ENCODE results near the gene SLC12A8.
A peak's percentile ranks its signal among the peaks of the same experiment; 100 is the strongest.

Gene SLC12A8

DNA sequence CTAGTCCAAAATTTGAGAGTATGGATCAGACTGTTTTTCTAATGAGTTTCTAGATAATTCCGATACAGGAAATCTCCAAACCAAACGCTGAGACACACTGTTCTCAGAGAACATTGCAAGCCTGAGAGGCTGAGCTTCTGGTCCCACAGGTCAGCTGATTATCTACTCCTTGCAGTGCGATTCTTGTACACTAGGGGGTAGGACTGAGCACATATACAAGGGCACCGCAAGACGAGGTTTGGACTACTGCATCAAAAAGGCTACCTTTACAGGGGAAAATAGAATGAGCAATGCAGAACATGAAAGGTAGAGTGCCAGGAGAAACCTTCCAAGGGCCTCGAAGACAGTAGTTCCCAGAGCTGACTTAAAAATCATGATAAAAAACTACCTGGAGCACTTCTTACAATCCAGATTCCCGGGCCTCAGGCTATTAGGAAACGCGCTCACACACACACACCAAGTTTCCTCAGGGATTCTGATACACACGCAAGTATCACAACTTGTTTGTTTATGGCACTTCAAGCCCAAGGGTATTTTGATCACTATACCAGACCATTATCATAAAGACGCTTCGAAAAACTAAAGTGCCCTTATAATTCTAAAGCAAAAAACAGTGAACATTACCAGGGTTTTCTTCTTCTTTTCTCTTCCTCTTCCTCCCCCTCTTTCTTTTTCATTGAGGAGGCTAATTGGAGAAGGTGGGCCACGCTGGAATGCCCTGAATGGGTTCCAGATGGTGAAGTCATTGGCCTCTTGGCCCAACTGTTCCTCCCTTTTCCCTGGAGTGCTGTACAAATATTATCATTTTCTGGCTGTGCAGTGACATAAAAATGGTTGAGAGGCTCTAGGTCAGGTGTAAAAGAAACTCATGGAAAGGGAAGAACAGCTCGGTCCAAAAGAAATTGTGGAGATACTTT lies 61.8 kb downstream of the SLC12A8 start:
- ChIA-PET CTCF (interaction anchor here (0.6 to 3.0 kb wide), 22 partner anchors 9 to 290 kb away, joined by 3 to 11 read pairs (median 4); no protein-coding TSS in a partner anchor), POLR2A (no interaction called here)
- TF ChIP-seq, protein P1, sequence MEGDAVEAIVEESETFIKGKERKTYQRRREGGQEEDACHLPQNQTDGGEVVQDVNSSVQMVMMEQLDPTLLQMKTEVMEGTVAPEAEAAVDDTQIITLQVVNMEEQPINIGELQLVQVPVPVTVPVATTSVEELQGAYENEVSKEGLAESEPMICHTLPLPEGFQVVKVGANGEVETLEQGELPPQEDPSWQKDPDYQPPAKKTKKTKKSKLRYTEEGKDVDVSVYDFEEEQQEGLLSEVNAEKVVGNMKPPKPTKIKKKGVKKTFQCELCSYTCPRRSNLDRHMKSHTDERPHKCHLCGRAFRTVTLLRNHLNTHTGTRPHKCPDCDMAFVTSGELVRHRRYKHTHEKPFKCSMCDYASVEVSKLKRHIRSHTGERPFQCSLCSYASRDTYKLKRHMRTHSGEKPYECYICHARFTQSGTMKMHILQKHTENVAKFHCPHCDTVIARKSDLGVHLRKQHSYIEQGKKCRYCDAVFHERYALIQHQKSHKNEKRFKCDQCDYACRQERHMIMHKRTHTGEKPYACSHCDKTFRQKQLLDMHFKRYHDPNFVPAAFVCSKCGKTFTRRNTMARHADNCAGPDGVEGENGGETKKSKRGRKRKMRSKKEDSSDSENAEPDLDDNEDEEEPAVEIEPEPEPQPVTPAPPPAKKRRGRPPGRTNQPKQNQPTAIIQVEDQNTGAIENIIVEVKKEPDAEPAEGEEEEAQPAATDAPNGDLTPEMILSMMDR (IDR thresholded peaks at IDR 0.05; ENCODE audit: control extremely low read depth, extremely low read depth, low read depth, missing control alignments): peak; percentile 59
- DNase-seq (ENCODE audit: extremely low spot score): peak; percentile 49

DNA sequence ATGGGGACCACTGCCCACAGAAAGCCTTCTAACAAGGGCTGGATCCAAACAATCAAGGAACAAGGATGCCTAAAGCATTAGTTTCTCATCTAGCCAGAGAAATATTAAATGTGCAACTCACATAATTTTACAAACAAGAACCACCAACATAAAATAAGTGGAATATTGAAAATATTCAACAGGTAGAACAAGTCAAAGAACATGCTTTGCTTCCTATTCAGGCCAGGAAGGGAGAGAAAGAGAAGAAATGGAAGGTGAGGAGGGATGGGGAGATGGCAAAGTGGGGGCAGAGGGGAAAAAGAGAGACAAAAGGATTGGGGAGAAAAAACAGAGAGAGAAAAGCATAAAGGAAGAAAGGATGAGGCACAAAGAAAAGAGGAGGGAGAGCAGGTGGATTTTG lies 63.1 kb downstream of the SLC12A8 start:
- TF ChIP-seq, protein P1 (IDR thresholded peaks at IDR 0.05; ENCODE audit: control extremely low read depth, extremely low read depth, low read depth, missing control alignments): no peak
- ChIA-PET POLR2A (no interaction called here), CTCF (interaction anchor here (1.0 to 3.0 kb wide), 15 partner anchors 7 to 291 kb away, joined by 3 to 11 read pairs (median 5); no protein-coding TSS in a partner anchor)
- no peak for DNase-seq (ENCODE audit: extremely low spot score)

DNA sequence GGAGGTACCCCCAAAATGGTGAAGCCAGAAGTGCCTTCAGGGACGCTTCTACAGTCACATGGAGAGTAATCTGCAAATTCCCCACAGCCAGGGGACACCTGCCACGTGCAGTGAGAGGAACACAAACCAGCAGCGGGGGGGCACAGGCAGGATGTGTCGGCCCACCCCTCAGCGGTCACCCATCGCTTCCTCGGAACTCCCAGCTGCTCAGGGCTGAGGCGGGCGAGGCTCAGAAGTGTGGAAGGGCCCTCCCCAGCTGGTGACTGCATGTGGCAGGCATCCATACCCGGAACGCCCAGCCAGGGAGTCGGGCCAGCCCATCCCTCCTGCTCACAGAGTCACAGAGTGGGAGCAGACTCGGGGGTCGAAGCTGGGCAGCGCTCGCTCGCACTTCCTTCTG lies 63.7 kb downstream of the SLC12A8 start:
- ChIA-PET POLR2A (no interaction called here), CTCF (interaction anchor here (1.1 to 3.0 kb wide), 4 partner anchors 16 to 152 kb away, joined by 3 to 10 read pairs (median 4); no protein-coding TSS in a partner anchor)
- DNase-seq (ENCODE audit: extremely low spot score): peak; percentile 39
- TF ChIP-seq, protein P1 (IDR thresholded peaks at IDR 0.05; ENCODE audit: control extremely low read depth, extremely low read depth, low read depth, missing control alignments): no peak

DNA sequence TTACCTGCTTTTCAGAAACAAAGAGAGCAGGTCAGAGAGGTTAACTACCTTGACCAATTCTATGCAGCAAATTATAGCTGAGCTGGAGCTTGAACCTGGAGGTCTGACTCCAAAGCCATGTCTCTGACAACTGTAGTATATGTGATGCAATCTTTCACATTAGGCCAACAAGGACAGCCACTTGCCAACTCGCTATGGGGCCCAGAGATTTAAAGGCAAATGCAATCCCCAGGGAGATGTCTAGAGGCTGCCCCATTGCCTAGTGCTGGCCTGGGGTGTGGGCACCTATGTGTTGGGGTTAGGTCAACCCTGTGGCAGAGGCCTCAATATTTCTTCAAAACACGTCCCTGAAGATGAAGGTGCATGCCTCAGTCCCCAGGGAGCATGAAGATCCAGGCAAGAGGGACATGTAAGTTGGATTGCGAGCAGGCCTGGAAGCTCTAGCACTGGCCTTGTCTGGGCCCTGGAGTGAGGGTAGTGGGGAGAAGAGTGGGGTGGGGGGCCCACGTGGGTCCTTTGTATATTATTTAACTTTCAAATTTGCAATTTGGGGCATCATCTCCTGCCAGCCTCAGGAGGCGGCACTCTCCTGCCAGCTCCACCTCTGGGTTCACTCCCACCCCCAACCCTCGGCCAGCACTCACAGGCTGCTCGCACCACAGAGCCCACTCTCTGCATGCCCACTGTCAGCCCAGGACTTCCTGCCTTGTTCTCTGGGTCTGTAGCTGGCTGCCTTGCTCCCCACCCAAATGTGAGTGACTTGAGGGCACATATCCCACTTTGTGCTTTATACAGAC lies 64.3 kb downstream of the SLC12A8 start:
- TF ChIP-seq, protein P1 (IDR thresholded peaks at IDR 0.05; ENCODE audit: control extremely low read depth, extremely low read depth, low read depth, missing control alignments): no peak
- ChIA-PET CTCF (interaction anchor here (1.1 to 3.0 kb wide), 3 partner anchors 16 to 152 kb away, joined by 3 to 10 read pairs (median 3); no protein-coding TSS in a partner anchor), POLR2A (no interaction called here)
- no peak for DNase-seq (ENCODE audit: extremely low spot score)

DNA sequence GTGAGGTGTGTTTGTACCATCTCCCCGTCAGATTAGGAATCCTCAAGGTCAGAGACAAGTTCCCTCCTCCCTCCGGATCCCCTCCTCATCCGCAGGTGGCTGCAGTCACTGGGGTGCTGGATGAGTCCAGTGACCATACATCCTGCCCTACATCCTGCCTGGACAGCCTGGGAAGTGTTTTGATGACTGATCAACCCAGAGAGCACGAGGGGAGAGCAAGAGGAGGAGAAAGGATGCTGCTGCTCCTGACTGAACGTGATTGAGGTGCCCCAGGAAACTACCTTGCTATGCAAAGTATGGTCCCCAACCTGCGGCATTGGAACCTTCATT lies 65.1 kb downstream of the SLC12A8 start:
- TF ChIP-seq, protein P1 (IDR thresholded peaks at IDR 0.05; ENCODE audit: control extremely low read depth, extremely low read depth, low read depth, missing control alignments): no peak
- POLR2A ChIA-PET: no interaction called here
- CTCF ChIA-PET: interaction anchor here (3.0 kb wide), 1 partner anchor 17 kb away, joined by 10 read pairs; no protein-coding TSS in a partner anchor
- DNase-seq (ENCODE audit: extremely low spot score): no peak
